ENCODE results near the gene MST1. TPM values are rescaled to one million over a fixed set of nuclear protein-coding genes. Genes with fewer than 3 reads are reported as not detected.

The MST1 gene
- total RNA-seq, 2 experiments from 2014 or later, result 12.5 to 24.2 TPM

GRCh38 chr3:49718858-49719213 lies 29.6 kb upstream of the MST1 start:
- CTCF ChIA-PET (ENCODE audit: unreplicated experiment), result no interaction called here
- POLR2A ChIA-PET, result no interaction called here
- H3K27ac ChIP-seq (ENCODE audit: low read depth, low read length, poor library complexity, severe bottlenecking), result no peak overlapping the region

GRCh38 chr3:49717959-49718857 lies 28.9 kb upstream of the MST1 start:
- no peak overlapping the region for H3K4me2 ChIP-seq (ENCODE audit: low read length)
- TF ChIP-seq CTCF (conservative IDR thresholded peaks at IDR 0.05; ENCODE audit: low read length) (no peak), EZH2phosphoT487 (IDR thresholded peaks at IDR 0.05; ENCODE audit: borderline replicate concordance, low read depth, low read length) (no peak)
- no peaks in the 10 kb centered on the region for H3K9me3 ChIP-seq (ENCODE audit: low read length)
- peaks cover 9% of the 10 kb centered on the region; the same call in 1 of the 2 replicates for H3K79me2 ChIP-seq (ENCODE audit: insufficient read depth, low read depth, low read length)
- BruUV-seq (replicated peaks), result no TSS peak
- POLR2A ChIA-PET, result no interaction called here
- H3K36me3 ChIP-seq (ENCODE audit: insufficient read depth, low read length), result peaks cover 56% of the 10 kb centered on the region
- no peak overlapping the region for H2AFZ ChIP-seq (ENCODE audit: low read length)
- no peaks in the 10 kb centered on the region for H3K9me2 ChIP-seq (ENCODE audit: insufficient read depth, low read length)
- DNase-seq (ENCODE audit: low spot score), result no peak
- intact Hi-C loops (cut with micrococcal nuclease; ENCODE audit: unreplicated experiment), result no loop called here
- CTCF ChIA-PET (ENCODE audit: unreplicated experiment), result interaction anchor here (0.6 kb wide), 1 partner anchor 610 kb away, joined by 4 read pairs; no protein-coding TSS in a partner anchor
- peaks cover 13% of the 10 kb centered on the region for H3K4me1 ChIP-seq (ENCODE audit: insufficient read depth, low read length, poor library complexity, severe bottlenecking)
- H3K27ac ChIP-seq (ENCODE audit: low read depth, low read length, poor library complexity, severe bottlenecking), result no peak overlapping the region
- H3K4me3 ChIP-seq (ENCODE audit: low read depth, low read length, poor library complexity, severe bottlenecking), result no peak overlapping the region
- no peaks in the 10 kb centered on the region for H4K20me1 ChIP-seq (ENCODE audit: insufficient read depth, low read length)

More at GRCh38 chr3:49718858-49719213, 29.6 kb upstream of the MST1 start:
- BruUV-seq (replicated peaks), result no TSS peak
- peak overlapping the region; percentile 54; the same call in 1 of the 2 replicates for H3K4me2 ChIP-seq (ENCODE audit: low read length)
- no peaks in the 10 kb centered on the region for H3K9me2 ChIP-seq (ENCODE audit: insufficient read depth, low read length)
- no peak overlapping the region for H2AFZ ChIP-seq (ENCODE audit: low read length)
- H3K4me1 ChIP-seq (ENCODE audit: insufficient read depth, low read length, poor library complexity, severe bottlenecking), result peaks cover 13% of the 10 kb centered on the region
- peaks cover 56% of the 10 kb centered on the region for H3K36me3 ChIP-seq (ENCODE audit: insufficient read depth, low read length)
- intact Hi-C loops (cut with micrococcal nuclease; ENCODE audit: unreplicated experiment), result loop anchor here (1.0 kb wide), 1 partner anchor 16 kb away; no protein-coding TSS in a partner anchor
- no peak overlapping the region for H3K4me3 ChIP-seq (ENCODE audit: low read depth, low read length, poor library complexity, severe bottlenecking)
- H4K20me1 ChIP-seq (ENCODE audit: insufficient read depth, low read length), result no peaks in the 10 kb centered on the region
- H3K9me3 ChIP-seq (ENCODE audit: low read length), result no peaks in the 10 kb centered on the region
- H3K79me2 ChIP-seq (ENCODE audit: insufficient read depth, low read depth, low read length), result peaks cover 13% of the 10 kb centered on the region; the same call in 1 of the 2 replicates
- TF ChIP-seq CTCF (conservative IDR thresholded peaks at IDR 0.05; ENCODE audit: low read length) (no peak), EZH2phosphoT487 (IDR thresholded peaks at IDR 0.05; ENCODE audit: borderline replicate concordance, low read depth, low read length) (no peak)
- DNase-seq (ENCODE audit: low spot score), result no peak

All from OCI-LY7 (cell line).